Stimulated activated CD4-positive, alpha-beta T cell treated with anti-CD3 and anti-CD28 coated beads, TNF-alpha, amount 100 ng/mL, for 1 hour (primary cell): ENCODE measurements around the gene ZFP90.

ENCODE experiments used
- DNase-seq, 3 donors: peaks; one replicate each; pipeline ENCODE4 v3.0.0-alpha.2; 2020; ENCODE audit warnings: low read depth in 3 of 3, low spot score in 1 of 3

ZFP90 gene

DNA sequence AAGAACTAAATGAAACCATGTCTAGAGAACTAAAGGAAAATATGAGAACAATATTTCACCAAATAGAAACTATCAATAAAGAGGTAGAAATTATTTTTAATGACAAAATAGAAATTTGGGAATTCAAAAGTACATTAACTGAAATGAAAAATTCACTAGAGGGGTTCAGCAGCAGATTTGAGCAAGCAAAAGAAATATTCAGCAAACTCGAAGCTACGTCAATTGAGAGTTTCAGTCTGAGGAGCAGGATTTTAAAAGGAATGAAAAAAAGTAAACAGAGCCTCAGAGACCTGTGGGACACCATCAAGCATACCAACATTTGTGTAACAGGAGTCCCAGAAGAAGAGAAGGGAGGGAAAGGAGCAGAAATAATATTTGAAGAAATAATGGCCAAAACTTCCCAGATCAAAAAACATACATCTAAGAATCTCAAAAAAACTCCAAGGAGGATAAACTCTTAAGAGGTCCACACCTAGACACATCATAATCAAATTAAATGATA lies 38.3 kb downstream of the ZFP90 start:
- no peak for DNase-seq

DNA sequence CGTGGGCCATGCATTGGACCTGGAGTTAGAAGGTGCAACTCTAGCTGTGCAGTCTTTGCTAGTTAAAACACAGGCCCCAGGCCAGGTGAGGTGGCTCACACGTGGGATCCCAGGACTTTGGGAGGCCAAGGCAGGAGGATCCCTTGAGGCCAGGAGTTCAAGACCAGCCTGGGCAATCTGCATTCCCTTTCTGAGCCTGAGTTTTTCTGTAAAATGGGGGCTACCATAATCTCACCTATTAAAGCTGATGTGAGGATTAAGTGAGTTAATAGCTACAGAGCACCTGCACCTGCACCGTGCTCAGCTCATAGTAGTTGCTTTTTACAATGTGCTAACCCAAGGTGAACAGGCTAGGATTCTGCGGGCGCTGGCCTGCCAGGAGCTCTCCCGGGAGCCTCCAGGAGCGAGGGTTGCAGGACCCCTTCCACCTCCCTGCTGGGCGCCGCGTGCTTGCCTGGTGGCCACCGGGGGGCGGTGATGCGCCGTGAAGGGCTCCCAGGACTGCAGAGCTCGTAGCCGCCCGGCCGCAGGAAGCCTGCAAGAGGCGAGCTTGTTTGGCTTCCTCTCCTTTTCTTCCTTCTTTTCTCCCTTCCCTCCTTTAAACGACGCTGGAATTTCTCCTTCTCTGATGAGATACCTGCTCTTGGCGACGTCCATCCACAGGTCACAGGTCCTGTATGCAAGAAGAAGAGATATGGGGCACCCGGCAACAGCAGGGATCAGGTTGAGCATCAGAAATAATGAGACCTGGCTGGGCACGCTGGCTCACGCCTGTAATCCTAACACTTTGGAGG lies 51.3 kb downstream of the ZFP90 start:
- peak in 1 of 3 donors; percentile 57 for DNase-seq

DNA sequence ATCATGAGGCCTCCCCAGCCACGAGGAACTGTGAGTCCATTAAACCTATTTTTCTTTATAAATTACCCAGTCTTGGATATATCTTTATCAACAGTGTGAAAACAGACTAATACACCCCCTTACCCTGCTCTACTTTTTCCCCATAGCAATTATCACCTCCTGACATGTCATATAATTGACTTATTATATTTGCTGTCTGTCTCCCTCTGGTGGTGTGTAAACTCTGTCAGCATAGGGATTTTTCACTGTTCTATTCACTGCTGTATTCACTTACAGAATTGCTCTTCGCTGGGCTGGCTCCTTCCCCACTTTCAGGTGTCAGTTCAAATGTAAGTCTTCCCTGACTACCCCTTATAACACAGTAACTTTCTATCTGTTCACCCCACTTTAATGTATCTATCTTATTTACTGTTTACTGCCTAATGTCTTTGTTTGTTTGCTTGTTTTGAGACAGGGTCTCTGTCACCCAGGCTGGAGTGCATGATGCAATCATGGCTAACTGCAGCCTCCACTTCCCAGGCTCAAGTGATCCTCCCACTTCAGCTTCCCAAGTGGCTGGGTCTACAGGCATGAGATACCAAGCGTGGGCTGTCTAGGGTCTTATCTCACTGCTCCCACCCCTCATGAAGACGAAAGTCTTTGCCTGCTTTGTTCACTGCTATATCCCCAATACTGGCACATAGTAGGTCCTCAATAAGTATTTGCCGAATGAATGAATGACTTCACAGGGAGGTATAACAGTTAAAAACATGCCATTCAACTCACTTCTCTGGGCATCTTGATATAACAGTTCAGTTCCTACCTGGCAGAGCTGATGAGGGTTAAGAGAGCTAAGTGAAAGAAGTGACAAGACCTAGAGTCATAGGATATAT lies 53.6 kb downstream of the ZFP90 start:
- DNase-seq: no peak

DNA sequence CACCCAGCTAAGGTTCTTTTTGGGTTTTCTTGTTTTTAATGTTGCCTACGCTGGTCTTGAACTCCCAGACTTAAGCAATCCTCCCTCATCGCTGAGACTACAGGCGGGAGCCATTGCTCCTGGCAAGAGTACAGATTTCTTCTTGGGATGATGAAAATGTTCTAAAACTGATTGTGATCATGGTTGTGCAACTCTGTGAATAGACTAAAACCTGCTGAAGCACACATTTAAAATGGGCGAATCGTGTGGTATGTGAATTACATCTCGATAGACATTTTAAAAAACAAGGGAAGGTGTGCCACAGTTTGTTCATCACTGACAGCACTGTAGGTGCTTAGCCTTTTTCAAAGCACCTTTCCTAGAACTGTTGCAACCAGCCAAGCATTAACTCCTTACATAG lies 57.2 kb downstream of the ZFP90 start:
- no peak for DNase-seq

DNA sequence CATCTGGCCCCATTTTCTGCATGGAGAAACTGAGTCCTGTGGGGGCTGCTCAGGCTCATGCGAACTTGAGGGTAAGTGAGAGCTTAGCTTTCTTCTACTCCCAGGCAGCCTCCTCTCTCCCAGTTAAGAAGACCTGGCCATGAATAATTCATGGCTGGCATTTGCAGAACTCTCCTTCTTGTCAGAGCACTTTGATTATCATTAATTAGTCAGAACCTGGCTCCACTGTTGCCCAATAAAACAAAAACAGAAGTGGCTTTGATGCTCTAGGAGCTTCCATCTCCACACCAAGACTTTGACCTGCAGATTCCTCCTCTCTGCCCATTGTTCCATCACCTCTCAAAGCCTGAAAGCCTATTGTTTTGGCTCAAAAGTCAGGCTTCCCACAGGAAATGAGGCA lies 60.5 kb downstream of the ZFP90 start:
- no peak for DNase-seq

DNA sequence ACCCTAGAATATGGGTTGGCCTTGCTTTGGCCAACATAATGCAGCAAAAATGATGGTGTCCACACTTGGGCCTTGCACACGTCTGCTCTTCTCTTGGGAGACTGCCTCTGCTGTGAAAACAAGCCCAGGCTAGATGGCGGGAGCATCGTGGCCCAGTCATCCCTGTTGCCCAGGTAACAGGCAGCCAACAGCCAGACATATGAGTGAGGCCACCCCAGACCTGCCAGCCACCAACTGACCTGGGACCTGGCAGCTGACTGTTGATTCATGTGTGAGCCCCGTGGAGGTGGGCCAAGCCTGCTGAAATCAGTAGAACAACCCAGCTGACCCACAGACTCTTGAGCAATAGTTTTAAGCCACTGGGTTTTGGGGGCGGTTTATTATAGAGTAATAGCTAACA lies 66.7 kb downstream of the ZFP90 start:
- no peak for DNase-seq

DNA sequence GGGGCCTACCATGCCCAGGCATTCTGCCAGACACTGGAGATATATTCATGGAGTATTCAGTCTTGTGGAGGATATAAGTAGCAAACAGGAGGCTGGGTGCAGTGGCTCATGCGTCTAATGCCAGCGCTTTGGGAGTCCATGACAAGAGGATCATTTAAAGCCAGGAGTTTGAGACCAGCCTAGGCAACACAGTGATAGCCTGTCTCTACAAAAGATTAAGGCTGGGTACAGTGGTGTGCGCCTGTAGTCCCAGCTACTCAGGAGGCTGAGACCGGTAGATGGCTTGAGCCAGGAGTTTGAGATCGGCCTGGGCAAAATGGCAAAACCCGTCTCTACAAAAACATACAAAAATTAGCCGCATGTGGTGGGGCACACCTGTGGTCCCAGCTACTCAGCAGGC lies 68.4 kb downstream of the ZFP90 start:
- DNase-seq: no peak

DNA sequence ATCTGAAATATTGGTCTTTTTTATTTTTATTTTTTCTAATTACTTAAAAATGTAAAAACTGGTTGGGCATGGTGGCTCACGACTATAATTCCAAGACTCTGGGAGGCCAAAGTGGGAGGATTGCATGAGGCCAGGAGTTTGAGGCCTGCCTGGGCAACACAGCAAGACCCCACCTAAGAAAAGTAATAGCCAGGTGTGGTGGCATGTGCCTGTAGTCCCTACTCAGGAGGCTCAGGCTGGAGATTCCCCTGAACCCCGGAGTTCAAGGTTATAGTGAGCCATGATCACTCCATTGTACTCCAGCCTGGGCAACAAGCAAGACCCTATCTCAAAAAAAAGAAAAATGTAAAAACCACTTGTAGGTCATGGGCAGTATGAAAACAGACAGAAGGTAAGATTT lies 69.2 kb downstream of the ZFP90 start:
- no peak for DNase-seq

DNA sequence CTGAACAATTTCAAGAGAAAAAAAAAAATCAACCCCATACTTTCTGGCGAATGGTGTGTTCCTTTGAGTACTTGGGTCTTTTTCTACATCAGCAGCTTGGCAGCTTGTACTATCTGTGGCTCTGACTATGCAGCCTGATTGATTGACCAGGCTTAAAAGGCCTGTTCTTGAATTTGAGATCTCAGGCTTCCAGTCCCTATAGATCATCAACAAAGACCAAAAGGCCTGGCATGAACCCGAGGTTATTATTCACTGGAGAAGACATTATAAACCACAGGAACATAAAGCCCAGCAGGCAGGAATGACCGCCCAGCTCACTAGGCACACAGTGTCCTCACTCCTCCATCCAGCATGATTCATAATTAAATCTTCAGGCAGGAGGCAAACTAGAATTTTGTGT lies 73.9 kb downstream of the ZFP90 start:
- no peak for DNase-seq

DNA sequence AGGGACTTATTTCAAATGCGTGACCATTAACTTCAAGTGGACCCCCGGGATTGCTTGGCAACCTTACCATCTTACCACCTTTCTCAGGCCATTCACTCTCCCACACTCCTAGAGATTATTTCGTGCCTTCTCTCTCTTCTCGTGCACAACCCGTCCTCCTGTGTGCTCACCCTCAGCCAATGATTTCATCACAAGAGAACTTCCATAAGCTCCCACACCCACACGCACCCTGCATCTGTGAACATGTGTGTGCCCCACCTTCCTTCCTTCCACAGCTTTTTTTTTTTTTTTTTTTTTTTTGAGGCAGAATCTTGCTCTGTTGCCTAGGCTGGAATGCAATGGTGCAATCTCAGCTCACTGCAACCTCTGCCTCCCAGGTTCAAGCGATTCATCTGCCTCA lies 78.6 kb downstream of the ZFP90 start:
- DNase-seq: no peak
